Type B pancreatic cell (in vitro differentiated cells): ENCODE results near the gene JPH3. TPM values are rescaled to one million over a fixed set of nuclear protein-coding genes. Genes with fewer than 3 reads are reported as not detected.
"Not testable (repeated sequence)": the region's sequence is repeated elsewhere in the genome, so short reads cannot be mapped to it uniquely, and the experiment has no call there.

ENCODE experiments used
- DNase-seq: peaks from one replicate; pipeline ENCODE4 v3.0.0; 2021; ENCODE audit warnings: mixed read lengths; ENCODE audit not compliant: unreplicated experiment; ENCODE audit errors: extremely low spot score
- H3K27ac Mint-ChIP-seq: 2 replicates; pipeline ENCODE4 v1.8.0; 2021; ENCODE audit warnings: mild to moderate bottlenecking, mixed read lengths
- H3K27me3 Mint-ChIP-seq: 2 replicates; pipeline ENCODE4 v1.8.0; 2021; ENCODE audit warnings: mixed read lengths
- H3K36me3 Mint-ChIP-seq: 2 replicates; pipeline ENCODE4 v1.8.0; 2021; ENCODE audit warnings: mixed read lengths
- H3K4me1 Mint-ChIP-seq: one replicate; pipeline ENCODE4 v1.8.0; 2021; ENCODE audit warnings: mixed read lengths; ENCODE audit not compliant: unreplicated experiment
- H3K4me3 Mint-ChIP-seq: 2 replicates; pipeline ENCODE4 v1.8.0; 2021; ENCODE audit warnings: mild to moderate bottlenecking, mixed read lengths
- H3K9me3 Mint-ChIP-seq: 2 replicates; pipeline ENCODE4 v1.8.0; 2021; ENCODE audit warnings: mixed read lengths
- total RNA-seq: library from RNA; stranded (reverse); gene quantifications from 2 replicates; pipeline ENCODE4 v1.2.1, GENCODE V29; 2021; ENCODE audit warnings: low replicate concordance
- TF ChIP-seq, protein P1 (sequence below): fragments of 200-600 bp; sonication (generic); conservative IDR thresholded peaks from 2 replicates; pipeline ENCODE4 v1.5.0; 2021; ENCODE audit warnings: antibody characterized with exemption, mild to moderate bottlenecking

Gene JPH3
- total RNA-seq, 1 donor from 2014 or later = 7.2 TPM

DNA sequence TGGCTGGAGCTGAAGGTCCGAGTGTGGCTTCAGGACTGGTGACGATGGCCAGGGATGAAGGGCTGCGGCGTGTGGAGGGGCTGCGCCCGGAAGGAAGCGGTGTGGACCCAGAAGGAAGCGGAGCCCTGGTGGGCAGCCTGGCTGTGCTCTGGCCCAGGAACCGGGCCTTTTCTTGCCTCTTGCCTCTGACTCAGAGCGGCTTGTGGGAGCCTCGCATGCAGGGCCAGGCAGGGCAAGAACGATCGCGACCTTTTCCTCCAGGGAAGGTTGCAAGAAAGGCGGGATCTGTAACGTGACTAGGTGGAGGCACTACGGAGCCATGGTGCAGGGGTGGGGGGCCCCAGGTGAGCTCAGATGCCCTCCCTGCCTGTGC, 78.0 kb downstream of the JPH3 start:
- Mint-ChIP-seq H3K4me3 (no peak overlapping the region), H3K9me3 (no peaks in the 10 kb centered on the region), H3K27me3 (no peaks in the 10 kb centered on the region), H3K27ac (no peak overlapping the region), H3K36me3 (no peaks in the 10 kb centered on the region), H3K4me1 (no peaks in the 10 kb centered on the region)
- no peak for DNase-seq
- TF ChIP-seq, protein P1, sequence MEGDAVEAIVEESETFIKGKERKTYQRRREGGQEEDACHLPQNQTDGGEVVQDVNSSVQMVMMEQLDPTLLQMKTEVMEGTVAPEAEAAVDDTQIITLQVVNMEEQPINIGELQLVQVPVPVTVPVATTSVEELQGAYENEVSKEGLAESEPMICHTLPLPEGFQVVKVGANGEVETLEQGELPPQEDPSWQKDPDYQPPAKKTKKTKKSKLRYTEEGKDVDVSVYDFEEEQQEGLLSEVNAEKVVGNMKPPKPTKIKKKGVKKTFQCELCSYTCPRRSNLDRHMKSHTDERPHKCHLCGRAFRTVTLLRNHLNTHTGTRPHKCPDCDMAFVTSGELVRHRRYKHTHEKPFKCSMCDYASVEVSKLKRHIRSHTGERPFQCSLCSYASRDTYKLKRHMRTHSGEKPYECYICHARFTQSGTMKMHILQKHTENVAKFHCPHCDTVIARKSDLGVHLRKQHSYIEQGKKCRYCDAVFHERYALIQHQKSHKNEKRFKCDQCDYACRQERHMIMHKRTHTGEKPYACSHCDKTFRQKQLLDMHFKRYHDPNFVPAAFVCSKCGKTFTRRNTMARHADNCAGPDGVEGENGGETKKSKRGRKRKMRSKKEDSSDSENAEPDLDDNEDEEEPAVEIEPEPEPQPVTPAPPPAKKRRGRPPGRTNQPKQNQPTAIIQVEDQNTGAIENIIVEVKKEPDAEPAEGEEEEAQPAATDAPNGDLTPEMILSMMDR = no peak

- H3K27ac Mint-ChIP-seq = peak overlapping the region; percentile 36
- H3K36me3 Mint-ChIP-seq, H3K27me3 Mint-ChIP-seq, DNase-seq, H3K4me1 Mint-ChIP-seq, H3K9me3 Mint-ChIP-seq, H3K4me3 Mint-ChIP-seq: not testable (repeated sequence)
Observed at GRCh38 chr16:87681051-87681602, 78.8 kb downstream of the JPH3 start.

- no peaks in the 10 kb centered on the region for H3K9me3 Mint-ChIP-seq
- no peaks in the 10 kb centered on the region for H3K4me1 Mint-ChIP-seq
- DNase-seq = no peak
- TF ChIP-seq, protein P1 = peak; percentile 40
- no peak overlapping the region for H3K27ac Mint-ChIP-seq
- H3K36me3 Mint-ChIP-seq = no peaks in the 10 kb centered on the region
- H3K27me3 Mint-ChIP-seq = no peaks in the 10 kb centered on the region
- no peak overlapping the region for H3K4me3 Mint-ChIP-seq
Observed at GRCh38 chr16:87681981-87682570, 79.8 kb downstream of the JPH3 start.

- no peak overlapping the region for H3K27ac Mint-ChIP-seq
- H3K4me1 Mint-ChIP-seq = no peaks in the 10 kb centered on the region
- H3K36me3 Mint-ChIP-seq = no peaks in the 10 kb centered on the region
- DNase-seq = no peak
- TF ChIP-seq, protein P1 = no peak
- H3K27me3 Mint-ChIP-seq = no peaks in the 10 kb centered on the region
- H3K9me3 Mint-ChIP-seq = no peaks in the 10 kb centered on the region
- no peak overlapping the region for H3K4me3 Mint-ChIP-seq
Observed at GRCh38 chr16:87682852-87683399, 80.6 kb downstream of the JPH3 start.

DNA sequence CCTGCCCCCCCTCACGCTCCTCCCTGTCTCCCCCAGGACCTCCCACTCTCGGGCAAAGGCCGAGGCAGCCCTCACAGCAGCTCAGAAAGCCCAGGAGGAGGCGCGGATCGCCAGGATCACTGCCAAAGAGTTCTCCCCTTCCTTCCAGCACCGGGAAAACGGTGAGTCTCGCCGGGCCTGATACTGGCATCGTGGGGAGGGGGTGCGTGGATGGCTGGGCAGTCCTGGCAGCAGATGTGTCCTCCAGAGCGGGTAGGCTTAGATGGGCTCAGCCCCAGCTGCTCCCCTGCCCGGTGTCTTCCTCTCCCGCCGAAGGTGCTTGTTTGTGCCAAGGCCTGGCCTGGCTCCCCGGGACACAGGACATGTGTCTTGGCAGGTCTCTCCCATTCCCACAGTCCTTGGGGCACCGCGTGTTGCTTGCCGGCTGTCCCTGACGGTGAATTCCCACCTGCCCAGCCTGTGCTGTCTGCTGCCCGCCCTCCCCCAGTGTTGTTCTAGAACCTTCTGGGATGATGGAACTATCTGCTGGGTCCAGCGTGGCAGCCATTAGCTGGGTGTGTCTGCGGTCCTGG, 81.9 kb downstream of the JPH3 start:
- H3K27me3 Mint-ChIP-seq = no peaks in the 10 kb centered on the region
- H3K9me3 Mint-ChIP-seq = no peaks in the 10 kb centered on the region
- H3K27ac Mint-ChIP-seq = no peak overlapping the region
- TF ChIP-seq, protein P1 = no peak
- H3K4me3 Mint-ChIP-seq = no peak overlapping the region
- DNase-seq = no peak
- H3K4me1 Mint-ChIP-seq = no peaks in the 10 kb centered on the region
- no peaks in the 10 kb centered on the region for H3K36me3 Mint-ChIP-seq

DNA sequence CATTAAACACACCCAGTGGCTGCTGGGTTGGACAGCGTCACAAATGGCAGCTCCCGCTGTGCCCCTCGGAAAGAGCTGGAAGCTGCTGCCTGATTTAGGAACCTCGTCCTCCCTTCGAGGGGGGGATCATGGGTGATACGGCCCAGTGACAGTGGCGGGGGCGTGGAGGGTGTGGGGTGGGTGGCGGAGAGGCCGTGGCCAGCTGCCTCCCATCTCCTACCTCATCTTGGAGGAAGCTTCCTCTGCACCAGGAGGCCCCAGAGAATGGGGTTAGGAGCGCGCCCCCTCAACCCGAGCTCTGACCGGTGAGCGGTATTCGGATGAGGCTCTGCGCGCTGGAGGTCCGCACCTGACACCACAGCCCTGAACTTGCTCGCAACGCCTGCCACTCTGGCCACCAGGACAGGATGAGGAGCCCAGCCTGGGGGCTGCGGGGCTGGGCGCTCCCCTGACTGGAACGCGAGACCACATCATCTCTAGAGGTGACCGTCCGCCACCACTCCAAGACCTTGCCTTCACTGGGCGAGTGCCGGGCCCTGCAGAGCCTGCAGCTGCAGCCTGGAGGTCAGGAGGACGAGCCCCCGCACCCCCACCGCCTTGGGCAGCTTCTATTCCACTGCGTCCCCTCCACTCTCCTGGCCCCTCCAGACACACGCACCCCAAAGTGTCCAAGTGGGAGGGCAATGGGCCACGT, 82.5 kb downstream of the JPH3 start:
- Mint-ChIP-seq H3K4me1 (no peaks in the 10 kb centered on the region), H3K36me3 (no peaks in the 10 kb centered on the region), H3K27ac (no peak overlapping the region), H3K27me3 (no peaks in the 10 kb centered on the region), H3K9me3 (no peaks in the 10 kb centered on the region), H3K4me3 (no peak overlapping the region)
- TF ChIP-seq, protein P1 = no peak
- DNase-seq = no peak
